Measurements from ENCODE around the gene MNT. TPM values are rescaled to one million over a fixed set of nuclear protein-coding genes. Genes with fewer than 3 reads are reported as not detected.

The MNT gene
- polyA plus RNA-seq, 3 donors, result 0.28 to 42.4 (median 1.3) TPM

GRCh38 chr17:2394775-2395201, 6.1 kb downstream of the MNT start:
- peak overlapping the region; percentile 79 for H3K4me2 ChIP-seq (replicated peaks; ENCODE audit: extremely low read depth, low read length, poor library complexity, severe bottlenecking)

GRCh38 chr17:2393954-2394749, 6.7 kb downstream of the MNT start:
- Mint-ChIP-seq H3K4me1 (peaks cover 66% of the 10 kb centered on the region), H3K36me3 (peaks cover 46% of the 10 kb centered on the region in 2 donors), H3K9me3 (no peaks in the 10 kb centered on the region), H3K27me3 (ENCODE audit: low read depth in 3 of 3) (peaks cover 0 to 2% (median 0%) of the 10 kb centered on the region in 3 donors), H3K27ac (peak overlapping the region; percentile 85 to 100 (median 94)), H3K4me3 (peak overlapping the region; percentile 81 to 85)
- peak overlapping the region; percentile 95 for H3K9ac ChIP-seq (ENCODE audit: insufficient read depth, low read length, poor library complexity, severe bottlenecking)
- H3K79me2 ChIP-seq (ENCODE audit: insufficient read depth, low read length), result peaks cover 75% of the 10 kb centered on the region
- H3K4me3 ChIP-seq (replicated peaks in 1 of 3; ENCODE audit: low read depth in 2 of 3, low read length in 3 of 3), result peak overlapping the region; percentile 6 to 98 (median 24)
- H3K36me3 ChIP-seq (replicated peaks in 1 of 2; ENCODE audit: control insufficient read depth in 1 of 2, insufficient read depth in 2 of 2, low read length in 2 of 2), result peaks cover 8 to 12% of the 10 kb centered on the region in 2 donors
- intact Hi-C loops (cut with micrococcal nuclease), result loop anchor here in 1 of 2 donors (5.0 to 10.0 kb wide), 2 partner anchors 677 to 749 kb away; partner anchors contain the start of genes RILP and SCARF1
- H4K20me1 ChIP-seq (ENCODE audit: insufficient read depth, low read length), result peaks cover 30% of the 10 kb centered on the region
- no peak for DNase-seq
- H3K27ac ChIP-seq (ENCODE audit: low read depth in 1 of 2, low read length in 2 of 2), result peak overlapping the region; percentile 57 to 76
- no peaks in the 10 kb centered on the region for H3K9me3 ChIP-seq (replicated peaks in 1 of 2; ENCODE audit: control insufficient read depth in 1 of 2, insufficient read depth in 1 of 2, low read length in 2 of 2)
- no peaks in the 10 kb centered on the region for H3K27me3 ChIP-seq (ENCODE audit: control insufficient read depth in 2 of 2, insufficient read depth in 2 of 2, low read length in 2 of 2)
- no peak overlapping the region for H2AFZ ChIP-seq (ENCODE audit: insufficient read depth, low read depth, low read length, poor library complexity, severe bottlenecking)
- TF ChIP-seq, protein P1, sequence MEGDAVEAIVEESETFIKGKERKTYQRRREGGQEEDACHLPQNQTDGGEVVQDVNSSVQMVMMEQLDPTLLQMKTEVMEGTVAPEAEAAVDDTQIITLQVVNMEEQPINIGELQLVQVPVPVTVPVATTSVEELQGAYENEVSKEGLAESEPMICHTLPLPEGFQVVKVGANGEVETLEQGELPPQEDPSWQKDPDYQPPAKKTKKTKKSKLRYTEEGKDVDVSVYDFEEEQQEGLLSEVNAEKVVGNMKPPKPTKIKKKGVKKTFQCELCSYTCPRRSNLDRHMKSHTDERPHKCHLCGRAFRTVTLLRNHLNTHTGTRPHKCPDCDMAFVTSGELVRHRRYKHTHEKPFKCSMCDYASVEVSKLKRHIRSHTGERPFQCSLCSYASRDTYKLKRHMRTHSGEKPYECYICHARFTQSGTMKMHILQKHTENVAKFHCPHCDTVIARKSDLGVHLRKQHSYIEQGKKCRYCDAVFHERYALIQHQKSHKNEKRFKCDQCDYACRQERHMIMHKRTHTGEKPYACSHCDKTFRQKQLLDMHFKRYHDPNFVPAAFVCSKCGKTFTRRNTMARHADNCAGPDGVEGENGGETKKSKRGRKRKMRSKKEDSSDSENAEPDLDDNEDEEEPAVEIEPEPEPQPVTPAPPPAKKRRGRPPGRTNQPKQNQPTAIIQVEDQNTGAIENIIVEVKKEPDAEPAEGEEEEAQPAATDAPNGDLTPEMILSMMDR (IDR thresholded peaks at IDR 0.05), result no peak
- peak overlapping the region; percentile 79 for H3K4me2 ChIP-seq (replicated peaks; ENCODE audit: extremely low read depth, low read length, poor library complexity, severe bottlenecking)
- peaks cover 70 to 81% of the 10 kb centered on the region in 2 donors for H3K4me1 ChIP-seq (ENCODE audit: control insufficient read depth in 1 of 2, insufficient read depth in 2 of 2, low read length in 2 of 2)
- 29% methylated on average over 22 of the region's 53 CpGs for WGBS (ENCODE audit: insufficient coverage)

More at GRCh38 chr17:2394775-2395201, 6.1 kb downstream of the MNT start:
- Histone ChIP-seq H4K20me1 (ENCODE audit: insufficient read depth, low read length) (peaks cover 30% of the 10 kb centered on the region), H3K27ac (ENCODE audit: low read depth in 1 of 2, low read length in 2 of 2) (peak overlapping the region; percentile 57 to 76), H3K4me1 (ENCODE audit: control insufficient read depth in 1 of 2, insufficient read depth in 2 of 2, low read length in 2 of 2) (peaks cover 72 to 84% of the 10 kb centered on the region in 2 donors), H3K4me3 (replicated peaks in 1 of 3; ENCODE audit: low read depth in 2 of 3, low read length in 3 of 3) (peak overlapping the region in 1 of 3 experiments; percentile 98), H3K27me3 (ENCODE audit: control insufficient read depth in 2 of 2, insufficient read depth in 2 of 2, low read length in 2 of 2) (no peaks in the 10 kb centered on the region), H2AFZ (ENCODE audit: insufficient read depth, low read depth, low read length, poor library complexity, severe bottlenecking) (no peak overlapping the region), H3K36me3 (replicated peaks in 1 of 2; ENCODE audit: control insufficient read depth in 1 of 2, insufficient read depth in 2 of 2, low read length in 2 of 2) (peaks cover 8% of the 10 kb centered on the region in 2 donors), H3K79me2 (ENCODE audit: insufficient read depth, low read length) (peaks cover 71% of the 10 kb centered on the region), H3K9me3 (replicated peaks in 1 of 2; ENCODE audit: control insufficient read depth in 1 of 2, insufficient read depth in 1 of 2, low read length in 2 of 2) (no peaks in the 10 kb centered on the region), H3K9ac (ENCODE audit: insufficient read depth, low read length, poor library complexity, severe bottlenecking) (peak overlapping the region; percentile 51)
- TF ChIP-seq, protein P1 (IDR thresholded peaks at IDR 0.05), result no peak
- WGBS (ENCODE audit: insufficient coverage), result 92% methylated on average over 10 of the region's 16 CpGs
- H3K9me3 Mint-ChIP-seq, result no peaks in the 10 kb centered on the region
- H3K4me3 Mint-ChIP-seq, result no peak overlapping the region
- H3K27me3 Mint-ChIP-seq (ENCODE audit: low read depth in 3 of 3), result peaks cover 0 to 4% (median 0%) of the 10 kb centered on the region in 3 donors
- H3K27ac Mint-ChIP-seq, result peak overlapping the region in 5 of 7 donors; percentile 71 to 100 (median 94)
- no peak for DNase-seq
- intact Hi-C loops (cut with micrococcal nuclease), result loop anchor here in 1 of 2 donors (5.0 to 10.0 kb wide), 2 partner anchors 677 to 750 kb away; partner anchors contain the start of genes RILP and SCARF1
- H3K4me1 Mint-ChIP-seq, result peaks cover 64% of the 10 kb centered on the region
- peaks cover 40% of the 10 kb centered on the region in 2 donors for H3K36me3 Mint-ChIP-seq

Measured in CD14-positive monocyte (primary cell).